ENCODE results near the gene HOXA7.

GRCh38 chr7:27174874-27175625 is 18.6 kb upstream of the HOXA7 start:
- no peak for TF ChIP-seq EZH2 (IDR thresholded peaks at IDR 0.05; ENCODE audit: low read depth)
- TF ChIP-seq CTCF (conservative IDR thresholded peaks at IDR 0.05), result no peak
